HG02759 (cell line): ENCODE measurements around the gene HLX.
A peak's percentile ranks its signal among the peaks of the same experiment; 100 is the strongest.

Experiments used
- ATAC-seq: cut with Tn5 transposase; IDR thresholded peaks from one replicate; pipeline ENCODE4 v1.9.1; 2021; ENCODE audit warnings: mild to moderate bottlenecking, moderate library complexity; ENCODE audit not compliant: unreplicated experiment

The HLX gene, protein sequence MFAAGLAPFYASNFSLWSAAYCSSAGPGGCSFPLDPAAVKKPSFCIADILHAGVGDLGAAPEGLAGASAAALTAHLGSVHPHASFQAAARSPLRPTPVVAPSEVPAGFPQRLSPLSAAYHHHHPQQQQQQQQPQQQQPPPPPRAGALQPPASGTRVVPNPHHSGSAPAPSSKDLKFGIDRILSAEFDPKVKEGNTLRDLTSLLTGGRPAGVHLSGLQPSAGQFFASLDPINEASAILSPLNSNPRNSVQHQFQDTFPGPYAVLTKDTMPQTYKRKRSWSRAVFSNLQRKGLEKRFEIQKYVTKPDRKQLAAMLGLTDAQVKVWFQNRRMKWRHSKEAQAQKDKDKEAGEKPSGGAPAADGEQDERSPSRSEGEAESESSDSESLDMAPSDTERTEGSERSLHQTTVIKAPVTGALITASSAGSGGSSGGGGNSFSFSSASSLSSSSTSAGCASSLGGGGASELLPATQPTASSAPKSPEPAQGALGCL

GRCh38 chr1:220879076-220879508 is at the start of gene HLX:
Gene HLX (plus strand): TSS chr1:220879443. CDS start chr1:220879858, 415 bp downstream.
- peak; percentile 66 for ATAC-seq

GRCh38 chr1:220833436-220833835 is 45.8 kb upstream of the HLX start:
- ATAC-seq: no peak

- no peak for ATAC-seq
Measured at GRCh38 chr1:220834155-220834870, 44.9 kb upstream of the HLX start.

DNA sequence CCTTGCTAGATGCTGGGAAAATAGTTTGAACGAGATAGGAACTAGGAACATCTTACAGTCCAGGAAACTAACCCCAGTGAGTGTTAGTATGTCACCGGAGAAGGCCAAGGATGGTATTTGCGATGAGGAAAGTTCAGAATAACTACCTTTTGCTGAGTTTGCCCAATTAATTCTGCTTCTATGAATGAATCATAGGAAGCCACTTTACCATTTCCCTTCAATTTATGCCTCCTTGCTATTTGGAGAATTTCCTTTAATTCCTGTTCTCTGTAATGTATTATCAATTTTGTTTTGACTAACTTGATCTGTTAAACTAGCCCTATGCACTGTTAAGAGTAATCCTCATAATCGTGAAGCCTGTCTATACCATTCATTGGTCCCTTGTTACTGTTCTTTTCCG is 40.7 kb upstream of the HLX start:
- ATAC-seq: no peak

DNA sequence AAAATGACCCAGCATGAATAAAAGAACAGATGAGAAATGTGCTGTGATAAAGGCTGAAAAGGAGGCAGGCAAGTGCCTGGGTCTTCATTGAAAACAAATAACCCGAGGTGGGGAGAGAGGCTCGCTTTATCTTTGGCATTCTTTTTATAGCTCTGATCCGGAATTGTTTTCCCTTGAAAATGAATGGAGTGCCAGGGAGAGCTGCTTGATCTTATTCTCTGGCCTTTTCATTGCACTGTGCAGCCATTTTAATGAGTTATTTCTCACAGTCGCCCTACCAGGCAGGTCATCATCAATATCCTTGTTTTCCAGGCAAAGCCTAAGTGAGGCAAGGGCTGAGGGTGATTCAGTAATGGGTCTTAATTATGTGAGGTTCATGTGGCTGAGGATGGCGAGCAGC is 39.8 kb upstream of the HLX start:
- no peak for ATAC-seq

DNA sequence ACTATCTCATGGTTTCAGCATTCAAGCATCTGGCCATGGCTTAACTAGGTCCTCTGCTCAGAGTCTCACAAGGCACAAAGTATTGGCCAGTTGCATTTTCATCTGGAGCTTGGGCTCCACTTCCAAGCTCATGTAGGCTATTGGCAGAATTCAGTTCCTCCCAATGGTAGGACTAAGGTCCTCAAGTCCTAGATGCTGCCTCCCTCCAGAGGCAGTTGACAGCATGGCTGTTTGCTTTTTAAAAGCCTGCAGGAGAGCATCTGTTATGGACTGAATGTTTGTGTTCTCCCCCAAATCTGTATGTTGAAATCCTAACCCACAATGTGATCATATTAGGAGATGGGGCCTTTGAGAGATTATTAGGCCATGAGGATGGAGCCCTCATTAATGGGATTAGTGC is 38.0 kb upstream of the HLX start:
- ATAC-seq: no peak

GRCh38 chr1:220843481-220844011 is 35.7 kb upstream of the HLX start:
- no peak for ATAC-seq

DNA sequence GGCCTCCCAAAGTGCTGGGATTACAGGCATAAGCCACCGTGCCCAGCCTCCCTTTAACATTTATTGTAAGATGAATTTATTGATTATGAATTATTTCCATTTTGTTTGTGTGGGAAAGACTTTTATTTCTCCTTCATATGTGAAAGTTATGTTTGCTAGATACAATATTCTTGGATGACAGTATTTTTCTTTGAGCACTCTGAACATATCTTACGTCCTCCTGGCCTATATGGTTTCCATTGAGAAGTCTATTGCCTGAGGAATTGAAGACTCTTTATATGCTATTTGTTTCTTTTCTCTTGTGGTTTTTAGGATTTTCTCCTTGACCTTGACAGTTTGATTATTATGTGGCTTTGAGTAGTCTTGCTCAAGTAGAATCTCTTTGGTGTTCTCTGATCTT is 26.8 kb upstream of the HLX start:
- ATAC-seq: no peak

- no peak for ATAC-seq
Measured at GRCh38 chr1:220872296-220872695, 6.9 kb upstream of the HLX start.

DNA sequence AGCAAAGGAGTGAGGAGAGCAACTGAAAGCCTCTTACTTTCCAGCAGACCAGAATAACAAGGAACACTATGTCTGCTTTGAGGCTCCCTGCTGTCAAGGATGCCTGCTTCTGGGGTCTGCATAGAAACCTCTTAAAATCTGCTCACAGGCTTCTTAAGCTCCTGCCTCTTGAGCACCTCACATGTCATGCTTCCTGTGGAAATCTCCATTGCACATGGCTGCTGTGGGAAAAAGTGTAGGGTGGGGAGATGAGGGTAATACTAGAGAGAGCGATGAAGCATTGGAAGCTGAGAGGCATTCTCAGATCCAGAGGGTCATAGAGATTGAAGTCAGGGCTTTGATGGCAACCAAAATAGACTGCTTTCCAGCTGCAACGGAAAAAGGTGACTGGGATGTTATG is 6.2 kb upstream of the HLX start:
- no peak for ATAC-seq

GRCh38 chr1:220873868-220874655 is 5.2 kb upstream of the HLX start:
- peak; percentile 30 for ATAC-seq

- no peak for ATAC-seq
Measured at GRCh38 chr1:220875260-220875659, 4.0 kb upstream of the HLX start.

DNA sequence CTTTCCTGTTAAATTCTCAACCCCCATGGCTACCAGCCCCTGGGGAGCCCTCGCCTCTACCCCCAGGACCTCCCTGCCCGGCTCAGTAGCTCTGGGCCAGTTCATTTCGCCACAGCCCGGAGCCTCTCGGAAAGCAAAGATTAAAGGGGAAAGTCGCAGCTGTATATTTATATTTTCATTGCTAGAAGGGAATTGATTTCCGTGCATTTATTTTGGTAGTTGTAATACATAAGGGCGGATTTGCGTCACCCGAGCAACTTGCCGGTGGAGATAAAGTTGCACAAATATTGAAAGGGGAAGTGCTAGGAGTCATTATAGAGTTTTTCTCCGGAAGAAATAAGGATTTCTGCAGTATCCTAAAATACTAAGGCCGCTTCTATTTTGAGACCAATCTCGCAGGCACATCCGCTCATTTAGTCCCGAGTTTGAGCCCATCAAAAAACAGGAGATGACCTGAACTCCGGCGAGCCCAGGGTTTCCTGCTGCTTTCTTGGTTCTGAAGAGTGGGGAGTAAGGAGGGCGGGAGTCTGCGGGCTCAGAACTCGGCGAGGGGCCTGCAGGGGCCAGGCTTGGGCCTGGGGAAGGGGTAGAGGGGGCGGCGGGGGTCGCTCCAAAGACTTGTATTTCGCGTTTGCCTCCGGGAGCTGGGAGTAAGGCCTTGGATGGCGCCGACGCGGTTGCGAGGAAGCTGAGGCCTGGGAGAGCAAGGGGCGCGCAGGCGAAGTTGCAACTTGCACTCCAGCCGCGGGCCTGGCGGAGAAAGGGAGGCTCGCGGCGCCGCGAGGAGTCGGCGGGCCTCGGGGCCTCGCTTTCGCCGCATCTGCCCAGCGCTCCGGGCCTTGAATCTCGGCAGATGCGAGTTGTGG is 2.5 kb upstream of the HLX start:
- no peak for ATAC-seq

DNA sequence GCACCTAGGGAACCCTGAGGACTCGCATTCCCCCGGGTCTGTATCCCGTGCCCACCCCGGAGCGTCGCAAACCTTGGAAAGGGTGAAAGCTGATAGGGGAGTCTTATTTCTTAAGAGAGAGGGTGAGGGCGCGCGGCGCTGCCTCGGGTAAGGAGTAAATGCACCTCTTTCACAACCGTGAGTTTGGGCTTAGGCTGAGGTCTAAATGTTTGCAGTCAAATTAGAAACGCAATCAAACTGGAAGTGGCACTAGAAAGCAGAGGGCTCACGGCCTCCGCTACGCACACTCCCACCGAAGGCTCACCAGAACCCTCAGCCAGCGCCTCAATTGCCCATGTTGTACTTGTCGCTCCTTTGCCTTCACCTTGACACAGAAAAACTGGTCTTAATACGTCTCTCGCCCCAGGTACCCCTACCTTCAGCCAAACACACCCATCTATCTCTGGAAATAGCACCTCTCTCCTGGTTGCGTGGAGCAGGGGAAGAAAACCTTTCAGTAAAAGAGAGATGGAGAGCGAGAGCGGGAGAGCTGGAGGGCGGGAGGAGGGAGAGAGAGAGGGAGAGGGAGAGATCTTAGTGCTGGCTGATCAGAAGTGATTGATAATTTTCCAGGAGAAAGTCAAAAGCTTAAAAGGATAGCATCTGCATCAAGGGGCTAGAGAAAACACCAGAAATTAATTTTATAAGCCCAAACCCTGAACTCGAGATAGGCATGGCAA is 1.7 kb upstream of the HLX start:
- no peak for ATAC-seq

DNA sequence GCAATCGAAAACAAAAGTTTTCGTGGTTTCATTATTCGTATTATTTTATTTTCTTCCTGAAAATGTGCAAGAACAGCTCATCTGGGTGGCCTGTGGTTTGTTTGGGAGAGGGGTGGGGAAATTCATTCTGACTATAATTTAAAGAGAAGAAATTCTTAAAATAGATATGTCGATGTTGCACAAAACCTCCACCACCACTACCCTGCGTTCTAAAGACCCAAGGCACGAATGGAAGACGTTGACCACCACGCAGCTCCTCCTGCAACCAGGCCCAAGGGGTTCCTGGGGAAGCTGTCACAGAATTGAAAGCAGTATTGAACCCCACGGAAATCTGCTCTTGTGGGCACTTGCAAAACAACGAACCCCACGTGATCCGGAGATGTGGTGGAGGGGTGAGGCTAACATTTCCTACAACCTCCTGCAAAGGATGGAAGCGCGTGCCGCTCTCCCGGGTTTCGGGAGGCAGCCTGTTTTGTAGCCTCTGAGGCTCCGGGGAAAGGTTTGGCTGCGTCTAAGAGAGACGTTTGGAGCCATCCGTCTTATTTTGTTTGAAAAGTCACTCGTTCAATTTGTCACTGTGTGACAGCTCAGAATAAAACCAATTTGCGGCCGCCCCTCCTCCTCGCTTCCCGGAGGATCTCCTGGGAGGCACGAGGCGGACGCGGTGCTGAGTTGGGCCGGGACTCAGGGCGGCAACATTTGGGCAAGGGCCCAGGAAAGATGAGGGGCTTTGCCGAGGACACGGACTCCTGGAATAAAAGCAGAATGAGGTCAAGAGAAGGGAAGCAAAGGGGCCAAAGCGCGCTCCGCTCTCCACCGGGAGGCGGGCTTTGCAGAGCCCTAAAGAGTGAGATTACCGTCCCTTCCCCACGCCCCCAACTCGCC is 810 bp upstream of the HLX start:
- peak; percentile 25 for ATAC-seq

DNA sequence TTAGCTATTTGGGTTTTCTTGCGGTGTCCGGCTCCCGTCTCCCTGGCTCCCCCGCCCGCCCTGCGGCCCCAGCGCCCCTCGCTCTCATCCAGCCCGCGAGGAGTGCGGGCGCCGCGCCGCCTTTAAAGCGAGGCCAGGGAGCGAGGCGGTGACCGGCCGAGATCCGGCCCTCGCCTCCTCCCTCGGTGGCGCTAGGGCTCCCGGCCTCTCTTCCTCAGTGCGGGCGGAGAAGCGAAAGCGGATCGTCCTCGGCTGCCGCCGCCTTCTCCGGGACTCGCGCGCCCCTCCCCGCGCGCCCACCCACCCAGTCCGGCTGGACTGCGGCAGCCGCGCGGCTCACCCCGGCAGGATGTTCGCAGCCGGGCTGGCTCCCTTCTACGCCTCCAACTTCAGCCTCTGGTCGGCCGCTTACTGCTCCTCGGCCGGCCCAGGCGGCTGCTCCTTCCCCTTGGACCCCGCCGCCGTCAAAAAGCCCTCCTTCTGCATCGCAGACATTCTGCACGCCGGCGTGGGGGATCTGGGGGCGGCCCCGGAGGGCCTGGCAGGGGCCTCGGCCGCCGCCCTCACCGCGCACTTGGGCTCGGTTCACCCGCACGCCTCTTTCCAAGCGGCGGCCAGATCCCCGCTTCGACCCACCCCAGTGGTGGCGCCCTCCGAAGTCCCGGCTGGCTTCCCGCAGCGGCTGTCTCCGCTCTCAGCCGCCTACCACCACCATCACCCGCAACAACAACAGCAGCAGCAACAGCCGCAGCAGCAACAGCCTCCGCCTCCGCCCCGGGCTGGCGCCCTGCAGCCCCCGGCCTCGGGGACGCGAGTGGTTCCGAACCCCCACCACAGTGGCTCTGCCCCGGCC is 492 bp downstream of the HLX start:
- peak; percentile 44 for ATAC-seq

DNA sequence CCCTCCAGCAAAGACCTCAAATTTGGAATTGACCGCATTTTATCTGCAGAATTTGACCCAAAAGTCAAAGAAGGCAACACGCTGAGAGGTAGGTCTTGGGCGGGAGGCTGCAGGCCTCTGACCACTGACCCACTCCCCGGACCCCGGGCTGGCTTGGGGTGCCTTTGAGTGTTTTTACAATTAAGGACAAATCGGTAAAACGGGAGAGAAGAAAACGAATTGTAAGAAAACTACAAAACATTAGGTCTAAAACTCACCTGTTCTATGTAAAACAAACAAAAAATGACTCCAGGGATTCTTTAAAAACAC is 1.1 kb downstream of the HLX start:
- no peak for ATAC-seq
